Testis (tissue), 2 donors: ENCODE data around the gene FARS2.

Experiments used
- CTCF ChIP-seq, 3 experiments: fragments of 450-650 bp in 2 of 3; fragments of 200-600 bp in 1 of 3; sonication (generic) in 1 of 3; IDR thresholded peaks; one replicate each; pipeline ENCODE4 v1.5.1; 2016 to 2019; ENCODE audit warnings: antibody characterized with exemption in 3 of 3, mild to moderate bottlenecking in 2 of 3, moderate library complexity in 1 of 3
- POLR2A ChIP-seq: fragments of 450-650 bp; IDR thresholded peaks from one replicate; pipeline ENCODE4 v1.6.1; 2017; ENCODE audit warnings: antibody characterized with exemption, mild to moderate bottlenecking, moderate library complexity

GRCh38 chr6:5567890-5568289 is 306.6 kb downstream of the FARS2 start:
- no peak for TF ChIP-seq POLR2A
- no peak for TF ChIP-seq CTCF (IDR thresholded peaks at IDR 0.05)
